Retinal pigment epithelial cell (primary cell): ENCODE data around the gene ABCA5.
A peak's percentile ranks its signal among the peaks of the same experiment; 100 is the strongest.

Source experiments
- DNase-seq: peaks from one replicate; pipeline ENCODE4 v3.0.0-alpha.2; 2010; ENCODE audit warnings: low read depth
- H3K4me3 ChIP-seq: 2 replicates; pipeline ENCODE4 v1.5.1; 2011; ENCODE audit warnings: mild to moderate bottlenecking, low read length, control low read depth, moderate library complexity
- TF ChIP-seq, protein P1 (sequence below): conservative IDR thresholded peaks from 2 replicates; pipeline ENCODE4 v1.5.1; 2011; ENCODE audit warnings: low read depth, low read length, control low read depth, inconsistent platforms

ABCA5 gene

DNA sequence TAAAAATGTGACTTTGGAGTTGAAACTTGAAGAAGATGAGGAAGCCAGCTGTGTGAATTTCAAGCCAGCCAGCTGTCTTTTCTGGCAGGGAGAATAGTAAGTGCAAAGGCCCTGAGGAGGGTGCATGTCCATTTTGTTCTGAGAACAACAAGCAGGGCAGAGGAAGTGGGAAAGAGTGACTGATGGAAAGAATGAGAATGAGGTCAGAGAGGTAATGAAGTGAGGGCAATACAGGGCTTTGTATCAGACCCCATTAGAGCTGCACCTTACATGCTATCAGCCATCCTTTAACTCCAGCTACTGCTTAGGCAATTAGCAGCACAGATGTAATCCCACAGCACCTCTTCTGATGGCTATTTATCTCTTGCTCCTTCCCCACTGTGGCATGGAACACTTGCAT lies 34.2 kb upstream of the ABCA5 start:
- TF ChIP-seq, protein P1, sequence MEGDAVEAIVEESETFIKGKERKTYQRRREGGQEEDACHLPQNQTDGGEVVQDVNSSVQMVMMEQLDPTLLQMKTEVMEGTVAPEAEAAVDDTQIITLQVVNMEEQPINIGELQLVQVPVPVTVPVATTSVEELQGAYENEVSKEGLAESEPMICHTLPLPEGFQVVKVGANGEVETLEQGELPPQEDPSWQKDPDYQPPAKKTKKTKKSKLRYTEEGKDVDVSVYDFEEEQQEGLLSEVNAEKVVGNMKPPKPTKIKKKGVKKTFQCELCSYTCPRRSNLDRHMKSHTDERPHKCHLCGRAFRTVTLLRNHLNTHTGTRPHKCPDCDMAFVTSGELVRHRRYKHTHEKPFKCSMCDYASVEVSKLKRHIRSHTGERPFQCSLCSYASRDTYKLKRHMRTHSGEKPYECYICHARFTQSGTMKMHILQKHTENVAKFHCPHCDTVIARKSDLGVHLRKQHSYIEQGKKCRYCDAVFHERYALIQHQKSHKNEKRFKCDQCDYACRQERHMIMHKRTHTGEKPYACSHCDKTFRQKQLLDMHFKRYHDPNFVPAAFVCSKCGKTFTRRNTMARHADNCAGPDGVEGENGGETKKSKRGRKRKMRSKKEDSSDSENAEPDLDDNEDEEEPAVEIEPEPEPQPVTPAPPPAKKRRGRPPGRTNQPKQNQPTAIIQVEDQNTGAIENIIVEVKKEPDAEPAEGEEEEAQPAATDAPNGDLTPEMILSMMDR, result no peak
- no peak for DNase-seq
- H3K4me3 ChIP-seq, result no peak overlapping the region

GRCh38 chr17:69358688-69359596 lies 32.0 kb upstream of the ABCA5 start:
- no peak overlapping the region for H3K4me3 ChIP-seq
- DNase-seq, result no peak
- TF ChIP-seq, protein P1, result peak; percentile 17

- no peak for DNase-seq
- no peak overlapping the region for H3K4me3 ChIP-seq
- TF ChIP-seq, protein P1, result no peak
These were observed 30.8 kb upstream of the ABCA5 start for GRCh38 chr17:69357701-69358100.

GRCh38 chr17:69356625-69357024 lies 29.7 kb upstream of the ABCA5 start:
- TF ChIP-seq, protein P1, result no peak
- no peak for DNase-seq
- H3K4me3 ChIP-seq, result no peak overlapping the region

GRCh38 chr17:69350911-69351310 lies 24.0 kb upstream of the ABCA5 start:
- TF ChIP-seq, protein P1, result no peak
- no peak overlapping the region for H3K4me3 ChIP-seq
- DNase-seq, result no peak

GRCh38 chr17:69348429-69348828 lies 21.5 kb upstream of the ABCA5 start:
- DNase-seq, result no peak

DNA sequence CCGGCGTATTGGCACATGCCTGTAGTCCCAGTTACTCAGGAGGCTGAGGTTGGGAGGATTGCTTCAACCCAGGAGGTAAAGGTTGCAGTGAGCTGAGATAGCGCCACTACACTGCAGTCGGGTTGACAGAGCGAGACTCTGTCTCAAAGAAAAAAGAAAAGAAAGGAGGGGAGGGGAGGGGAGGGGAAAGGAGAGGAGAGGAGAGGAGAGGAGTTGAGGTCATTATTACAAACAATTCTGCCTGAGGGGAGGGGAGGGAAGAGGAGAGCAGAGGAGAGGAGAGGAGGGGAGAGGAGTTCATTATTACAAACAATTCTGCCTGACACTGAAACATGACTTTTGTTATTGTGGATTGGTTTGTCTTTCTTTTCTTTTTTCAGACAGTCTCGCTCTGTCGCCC lies 19.8 kb upstream of the ABCA5 start:
- H3K4me3 ChIP-seq, result no peak overlapping the region
- DNase-seq, result no peak
- TF ChIP-seq, protein P1, result no peak

More at GRCh38 chr17:69348429-69348828, 21.5 kb upstream of the ABCA5 start:
- TF ChIP-seq, protein P1, result no peak
- H3K4me3 ChIP-seq, result no peak overlapping the region
